Diencephalon (tissue), 1 donor: ENCODE data around the gene CASKIN2. TPM values are rescaled to one million over a fixed set of nuclear protein-coding genes. Genes with fewer than 3 reads are reported as not detected.

ENCODE experiments used
- total RNA-seq: library from RNA; depleted of rRNA; stranded (reverse); fragments of >200 nt; gene quantifications from one replicate; pipeline ENCODE4 v1.2.3, GENCODE V29; 2014

Gene CASKIN2
- 9.0 TPM for total RNA-seq

GRCh38 chr17:75515496-75516254 lies at the start of gene CASKIN2:
Gene CASKIN2, minus strand, starts transcription at chr17:75515537. Its CDS starts 1,733 bp downstream, at chr17:75513804.

GRCh38 chr17:75524970-75525805 lies 9.9 kb upstream of the CASKIN2 start, which contains the start of gene LLGL2:
Gene LLGL2, plus strand, starts transcription at chr17:75525697. Its CDS starts 17,730 bp downstream, at chr17:75543427.

GRCh38 chr17:75516255-75516618 lies 900 bp upstream of the CASKIN2 start, which contains the start of gene TSEN54:
Gene TSEN54, plus strand, starts transcription at chr17:75516528. Its CDS starts 33 bp downstream, at chr17:75516561.

GRCh38 chr17:75456417-75457046 lies 58.8 kb downstream of the CASKIN2 start, which contains the start of gene TMEM94:
Gene TMEM94, plus strand, starts transcription at chr17:75456635. Its CDS starts 15,271 bp downstream, at chr17:75471906.

Other genes starting within 250 kb of the CASKIN2 start
- gene MIF4GD, start 244.3 kb downstream of the CASKIN2 start, total RNA-seq, result 8.3 TPM
- gene SLC25A19, start 226.1 kb downstream of the CASKIN2 start, total RNA-seq, result 8.8 TPM
- gene GRB2, start 109.9 kb downstream of the CASKIN2 start, total RNA-seq, result 109 TPM
- 31.4 TPM for gene TMEM94, start 58.9 kb downstream of the CASKIN2 start, total RNA-seq
- 10.4 TPM for gene TSEN54, start 991 bp upstream of the CASKIN2 start, total RNA-seq
- 0.92 TPM for gene LLGL2, start 10.2 kb upstream of the CASKIN2 start, total RNA-seq
- gene MYO15B, start 72.3 kb upstream of the CASKIN2 start, total RNA-seq, result 15.7 TPM
- 1.4 TPM for gene SMIM5, start 117.9 kb upstream of the CASKIN2 start, total RNA-seq
- gene RECQL5, start 151.6 kb upstream of the CASKIN2 start, total RNA-seq, result 15.0 TPM
- gene SAP30BP, start 151.8 kb upstream of the CASKIN2 start, total RNA-seq, result 52.1 TPM
- 4.4 TPM for gene ITGB4, start 205.9 kb upstream of the CASKIN2 start, total RNA-seq
- 8.5 TPM for gene GALK1, start 249.7 kb upstream of the CASKIN2 start, total RNA-seq